HCT116 (cell line): ENCODE data around the gene OLFML1. TPM values are rescaled to one million over a fixed set of nuclear protein-coding genes. Genes with fewer than 3 reads are reported as not detected.

Experiments used
- ATAC-seq: fragments of 200-7000 bp; cut with Tn5 transposase; 2 replicates; pipeline ENCODE4 v1.9.1; 2020; ENCODE audit warnings: mild to moderate bottlenecking, moderate library complexity
- BruUV-seq: library from RNA; stranded (reverse); fragments of 400-500 nt; replicated peaks from 2 replicates; lab custom pipeline; 2021; lab: Mats Ljungman, UMichigan
- CTCF ChIA-PET: fragments of 300-600 bp; sonication (Branson Sonifier 250); formaldehyde crosslinking; loops from one replicate; lab custom pipeline; 2021; ENCODE audit warnings: antibody characterized with exemption; lab: Charles Lee
- POLR2A ChIA-PET: fragments of 300-600, 350-600 bp; sonication (Branson Sonifier 250); formaldehyde crosslinking; loops from one replicate; lab custom pipeline; 2021; ENCODE audit warnings: antibody characterized with exemption; lab: Charles Lee
- RAD21 ChIA-PET, 2 experiments: fragments of 300-600 bp; sonication (Branson Sonifier 250); formaldehyde crosslinking; loops; one replicate each; lab custom pipeline; 2023; ENCODE audit warnings: low total read pairs in 2 of 2; ENCODE audit not compliant: uncharacterized antibody in 2 of 2, unreplicated experiment in 2 of 2, low non-redundant PET in 1 of 2; lab: Charles Lee
- DNase-seq: peaks from one replicate; pipeline ENCODE4 v3.0.0-alpha.2; 2010; ENCODE audit warnings: low read depth, low spot score
- H2AFZ ChIP-seq: fragments of 200-600 bp; shearing (Covaris generic), sonication (generic); 2 replicates; pipeline ENCODE4 v1.6.1; 2017; ENCODE audit warnings: low read depth, mixed run types, mixed read lengths, antibody characterized with exemption, low read length; ENCODE audit not compliant: poor library complexity, severe bottlenecking
- H3K27ac ChIP-seq: 2 replicates; pipeline ENCODE4 v1.5.1; 2012; ENCODE audit warnings: low read depth, low read length
- H3K27me3 ChIP-seq: fragments of 200-600 bp; sonication (generic); 2 replicates; pipeline ENCODE4 v1.6.1; 2016; ENCODE audit warnings: mixed run types, low read length, mixed read lengths; ENCODE audit not compliant: insufficient read depth
- H3K36me3 ChIP-seq, 2 experiments: fragments of 200-500 bp in 1 of 2; fragments of 200-600 bp in 1 of 2; sonication (Bioruptor generic) in 1 of 2; sonication (generic) in 1 of 2; 2 replicates each; pipeline versions ENCODE4 v1.5.1 to v1.6.1; 2014 to 2016; ENCODE audit warnings: low read length in 2 of 2, inconsistent platforms in 1 of 2, mixed read lengths in 1 of 2, mixed run types in 1 of 2; ENCODE audit not compliant: insufficient read depth in 2 of 2, control insufficient read depth in 1 of 2
- H3K4me1 ChIP-seq, 2 experiments: fragments of 200-600 bp in 1 of 2; sonication (generic) in 1 of 2; 2 replicates each; pipeline versions ENCODE4 v1.5.1 to v1.6.1; 2012 to 2017; ENCODE audit warnings: low read length in 2 of 2, inconsistent platforms in 1 of 2, mild to moderate bottlenecking in 1 of 2, mixed read lengths in 1 of 2, mixed run types in 1 of 2, moderate library complexity in 1 of 2; ENCODE audit not compliant: insufficient read depth in 2 of 2, control insufficient read depth in 1 of 2
- H3K4me2 ChIP-seq: fragments of 200-600 bp; sonication (generic); 2 replicates; pipeline ENCODE4 v1.6.1; 2017; ENCODE audit warnings: mixed run types, low read length, mixed read lengths
- H3K4me3 ChIP-seq, 2 experiments: fragments of 200-600 bp in 1 of 2; sonication (generic) in 1 of 2; replicated peaks in 1 of 2; 2 replicates each; pipeline ENCODE4 v1.5.1; 2011 to 2016; ENCODE audit warnings: low read length in 2 of 2, control low read depth in 1 of 2, low read depth in 1 of 2, mild to moderate bottlenecking in 1 of 2, mixed read lengths in 1 of 2, mixed run types in 1 of 2
- H3K79me2 ChIP-seq: fragments of 200-600 bp; sonication (generic); 2 replicates; pipeline ENCODE4 v1.6.1; 2017; ENCODE audit warnings: mild to moderate bottlenecking, mixed run types, low read length, moderate library complexity, mixed read lengths; ENCODE audit not compliant: insufficient read depth
- H3K9ac ChIP-seq: fragments of 200-600 bp; sonication (generic); 2 replicates; pipeline ENCODE4 v1.6.1; 2016; ENCODE audit warnings: low read length, mixed read lengths
- H3K9me2 ChIP-seq: fragments of 200-600 bp; sonication (generic), shearing (Covaris generic); 2 replicates; pipeline ENCODE4 v1.6.1; 2017; ENCODE audit warnings: mixed run types, mild to moderate bottlenecking, moderate library complexity; ENCODE audit not compliant: insufficient read depth
- H3K9me3 ChIP-seq, 2 experiments: fragments of 200-500 bp in 1 of 2; fragments of 200-600 bp in 1 of 2; sonication (Bioruptor generic) in 1 of 2; sonication (generic) in 1 of 2; 2 replicates each; pipeline ENCODE4 v1.6.1; 2014 to 2017; ENCODE audit warnings: low read length in 2 of 2, mixed read lengths in 2 of 2, inconsistent platforms in 1 of 2, low read depth in 1 of 2, mild to moderate bottlenecking in 1 of 2, mixed run types in 1 of 2, moderate library complexity in 1 of 2; ENCODE audit not compliant: control insufficient read depth in 1 of 2, insufficient read depth in 1 of 2
- H4K20me1 ChIP-seq: fragments of 200-600 bp; sonication (generic), shearing (Covaris generic); 2 replicates; pipeline ENCODE4 v1.6.1; 2017; ENCODE audit warnings: mixed run types, mild to moderate bottlenecking, moderate library complexity; ENCODE audit not compliant: insufficient read depth
- CBX3 ChIP-seq: IDR thresholded peaks from 2 replicates; pipeline ENCODE4 v1.6.1; 2012; ENCODE audit warnings: low read depth
- EGR1 ChIP-seq: IDR thresholded peaks from 2 replicates; pipeline ENCODE4 v1.6.1; 2012; ENCODE audit warnings: low read depth
- ELF1 ChIP-seq: IDR thresholded peaks from 2 replicates; pipeline ENCODE4 v1.6.1; 2012; ENCODE audit warnings: low read depth, borderline replicate concordance
- EZH2 ChIP-seq: fragments of 200-600 bp; sonication (generic); IDR thresholded peaks from 2 replicates; pipeline ENCODE4 v1.6.1; 2017; ENCODE audit warnings: antibody characterized with exemption, mixed run types
- FOSL1 ChIP-seq: IDR thresholded peaks from 2 replicates; pipeline ENCODE4 v1.6.1; 2012; ENCODE audit warnings: low read depth
- JUND ChIP-seq: IDR thresholded peaks from 2 replicates; pipeline ENCODE4 v1.6.1; 2012
- MAX ChIP-seq: IDR thresholded peaks from 2 replicates; pipeline ENCODE4 v1.6.1; 2012
- POLR2A ChIP-seq: IDR thresholded peaks from 2 replicates; pipeline ENCODE4 v1.7.0; 2011; ENCODE audit warnings: borderline replicate concordance; ENCODE audit not compliant: insufficient read depth, insufficient read length; ENCODE audit errors: extremely low read depth
- POLR2AphosphoS5 ChIP-seq: IDR thresholded peaks from 2 replicates; pipeline ENCODE4 v1.6.1; 2011; ENCODE audit warnings: mild to moderate bottlenecking, low read depth, low read length, moderate library complexity
- RAD21 ChIP-seq: IDR thresholded peaks from 2 replicates; pipeline ENCODE4 v1.6.1; 2012; ENCODE audit warnings: low read depth, mild to moderate bottlenecking
- REST ChIP-seq: IDR thresholded peaks from 2 replicates; pipeline ENCODE4 v1.6.1; 2012; ENCODE audit warnings: low read depth
- SIN3A ChIP-seq: IDR thresholded peaks from 2 replicates; pipeline ENCODE4 v1.6.1; 2012; ENCODE audit warnings: low read depth
- SP1 ChIP-seq: IDR thresholded peaks from 2 replicates; pipeline ENCODE4 v1.6.1; 2012; ENCODE audit warnings: low read depth
- TCF7L2 ChIP-seq: IDR thresholded peaks from 2 replicates; pipeline ENCODE4 v1.7.0; 2011; ENCODE audit warnings: borderline replicate concordance, inconsistent platforms; ENCODE audit not compliant: insufficient read depth, insufficient read length; ENCODE audit errors: extremely low read depth
- YY1 ChIP-seq: IDR thresholded peaks from 2 replicates; pipeline ENCODE4 v1.6.1; 2011; ENCODE audit warnings: low read length, low read depth, moderate library complexity, mild to moderate bottlenecking; ENCODE audit not compliant: insufficient replicate concordance; ENCODE audit errors: extremely low read depth
- ZFX ChIP-seq: fragments of 450-650 bp; IDR thresholded peaks from 2 replicates; pipeline ENCODE4 v1.6.1; 2017
- ZNF274 ChIP-seq: fragments of 200-500 bp; sonication (Bioruptor generic); IDR thresholded peaks from 2 replicates; pipeline ENCODE4 v1.6.1; 2014; ENCODE audit warnings: mild to moderate bottlenecking, low read depth, low read length, inconsistent platforms
- intact Hi-C: fragments of 100-400 bp; cut with micrococcal nuclease; formaldehyde crosslinking; loops from 2 replicates; pipeline ENCODE4 v1.10.0; 2022
- total RNA-seq: library from RNA; stranded (reverse); gene quantifications from one replicate; pipeline ENCODE4 v1.2.1, GENCODE V29; 2021; ENCODE audit not compliant: unreplicated experiment
- TF ChIP-seq, protein P1 (sequence below): IDR thresholded peaks from 2 replicates; pipeline ENCODE4 v1.6.1; 2012

OLFML1 gene
- total RNA-seq, 1 experiment from 2014 or later: not detected

DNA sequence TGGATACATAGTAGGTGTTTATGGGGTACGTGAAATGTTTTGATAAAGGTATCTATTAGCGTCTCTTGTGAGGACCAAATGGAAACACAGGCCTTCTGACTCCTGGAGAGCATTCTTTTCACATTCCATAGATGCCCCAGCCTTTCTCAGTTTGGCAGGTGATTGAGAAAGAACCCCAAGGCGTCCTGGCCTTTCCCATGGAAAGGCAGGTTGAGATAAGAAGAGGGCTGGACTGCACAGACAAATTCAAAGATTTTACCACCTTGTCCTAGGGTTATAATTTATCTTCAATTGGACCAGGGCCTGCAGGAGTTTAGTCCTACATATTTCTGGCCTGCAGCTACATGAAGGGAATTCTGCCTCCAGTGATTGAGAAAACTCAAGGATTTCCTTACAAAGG lies 661 bp upstream of the OLFML1 start:
- no peaks in the 10 kb centered on the region for H3K36me3 ChIP-seq
- ATAC-seq: no peak
- no peaks in the 10 kb centered on the region for H4K20me1 ChIP-seq
- intact Hi-C loops: no loop called here
- no peaks in the 10 kb centered on the region for H3K4me1 ChIP-seq
- H3K4me3 ChIP-seq: no peak overlapping the region
- CTCF ChIA-PET: no interaction called here
- no peak overlapping the region for H3K27ac ChIP-seq
- H2AFZ ChIP-seq: no peak overlapping the region
- H3K9ac ChIP-seq: no peak overlapping the region
- no peak for DNase-seq
- no peaks in the 10 kb centered on the region for H3K79me2 ChIP-seq
- no peaks in the 10 kb centered on the region for H3K9me3 ChIP-seq
- RAD21 ChIA-PET: no interaction called here
- H3K27me3 ChIP-seq: peaks cover 34% of the 10 kb centered on the region
- POLR2A ChIA-PET: no interaction called here
- H3K4me2 ChIP-seq: no peak overlapping the region
- H3K9me2 ChIP-seq: no peaks in the 10 kb centered on the region
- BruUV-seq: no TSS peak
- TF ChIP-seq POLR2AphosphoS5: no peak
- TF ChIP-seq ZNF274: no peak
- no peak for TF ChIP-seq JUND
- TF ChIP-seq MAX: no peak
- no peak for TF ChIP-seq RAD21
- TF ChIP-seq, all 23 proteins: peak for 0

- H3K4me1 ChIP-seq: no peaks in the 10 kb centered on the region
- no peak for TF ChIP-seq EGR1
- no peak for TF ChIP-seq SP1
- no peak for TF ChIP-seq ELF1
- TF ChIP-seq, protein P1, sequence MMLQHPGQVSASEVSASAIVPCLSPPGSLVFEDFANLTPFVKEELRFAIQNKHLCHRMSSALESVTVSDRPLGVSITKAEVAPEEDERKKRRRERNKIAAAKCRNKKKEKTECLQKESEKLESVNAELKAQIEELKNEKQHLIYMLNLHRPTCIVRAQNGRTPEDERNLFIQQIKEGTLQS: no peak
- no peak for TF ChIP-seq CBX3
- no peak for TF ChIP-seq YY1
- TF ChIP-seq SIN3A: no peak
- no peak for TF ChIP-seq ZFX
- no peak for TF ChIP-seq FOSL1
- TF ChIP-seq JUND: no peak
- TF ChIP-seq RAD21: no peak
- no peak for TF ChIP-seq POLR2A
- TF ChIP-seq TCF7L2: no peak
- no peak for TF ChIP-seq MAX
- no peak for TF ChIP-seq REST
- no peak for TF ChIP-seq EZH2
- no peaks in the 10 kb centered on the region for H3K9me3 ChIP-seq
- H3K36me3 ChIP-seq: no peaks in the 10 kb centered on the region
- no peak overlapping the region for H3K27ac ChIP-seq
- POLR2A ChIA-PET: no interaction called here
- ATAC-seq (no peak), DNase-seq (no peak)
- CTCF ChIA-PET: no interaction called here
- H4K20me1 ChIP-seq: no peaks in the 10 kb centered on the region
- H3K9ac ChIP-seq: no peak overlapping the region
- H3K27me3 ChIP-seq: peaks cover 34% of the 10 kb centered on the region
- H3K79me2 ChIP-seq: no peaks in the 10 kb centered on the region
- intact Hi-C loops: no loop called here
- H3K4me3 ChIP-seq: no peak overlapping the region
- RAD21 ChIA-PET: no interaction called here
- no peak overlapping the region for H3K4me2 ChIP-seq
- no TSS peak for BruUV-seq
- H3K9me2 ChIP-seq: no peaks in the 10 kb centered on the region
- no peak overlapping the region for H2AFZ ChIP-seq
These were observed 933 bp downstream of the OLFML1 start for GRCh38 chr11:7486098-7486780.
